CD4-positive, alpha-beta T cell treated with Interleukin-17A for 4 hours (primary cell): ENCODE measurements around the gene FBXW8.

Experiments
- DNase-seq: peaks from one replicate; pipeline ENCODE4 v3.0.0-alpha.2; 2020; ENCODE audit warnings: mixed read lengths

Gene FBXW8

GRCh38 chr12:117026343-117026742, 115.6 kb downstream of the FBXW8 start:
- DNase-seq, result no peak

- DNase-seq, result no peak
Observed at GRCh38 chr12:117026921-117027250, 116.1 kb downstream of the FBXW8 start.

- no peak for DNase-seq
Observed at GRCh38 chr12:117027251-117028086, 116.7 kb downstream of the FBXW8 start.

GRCh38 chr12:117028254-117028653, 117.5 kb downstream of the FBXW8 start:
- DNase-seq, result no peak

- no peak for DNase-seq
Observed at GRCh38 chr12:117030187-117030900, 119.6 kb downstream of the FBXW8 start.

GRCh38 chr12:117031843-117032592, 121.3 kb downstream of the FBXW8 start:
- DNase-seq, result no peak

- DNase-seq, result no peak
Observed at GRCh38 chr12:117032593-117033381, 122.0 kb downstream of the FBXW8 start.

GRCh38 chr12:117033382-117034221, 122.9 kb downstream of the FBXW8 start:
- DNase-seq, result no peak

- no peak for DNase-seq
Observed at GRCh38 chr12:117034249-117034648, 123.5 kb downstream of the FBXW8 start.

GRCh38 chr12:117034701-117035151, 124.0 kb downstream of the FBXW8 start:
- DNase-seq, result no peak

GRCh38 chr12:117035287-117035686, 124.5 kb downstream of the FBXW8 start:
- DNase-seq, result no peak

- DNase-seq, result no peak
Observed at GRCh38 chr12:117036046-117036445, 125.3 kb downstream of the FBXW8 start.

- no peak for DNase-seq
Observed at GRCh38 chr12:117036547-117036946, 125.8 kb downstream of the FBXW8 start.

- DNase-seq, result no peak
Observed at GRCh38 chr12:117037289-117038022, 126.7 kb downstream of the FBXW8 start.

- no peak for DNase-seq
Observed at GRCh38 chr12:117038023-117038680, 127.4 kb downstream of the FBXW8 start.

GRCh38 chr12:117038919-117039318, 128.2 kb downstream of the FBXW8 start:
- DNase-seq, result no peak

GRCh38 chr12:117039891-117040309, 129.2 kb downstream of the FBXW8 start:
- DNase-seq, result no peak

GRCh38 chr12:117040496-117040895, 129.7 kb downstream of the FBXW8 start:
- no peak for DNase-seq

- no peak for DNase-seq
Observed at GRCh38 chr12:117041798-117042170, 131.0 kb downstream of the FBXW8 start.

GRCh38 chr12:117042171-117042842, 131.6 kb downstream of the FBXW8 start:
- DNase-seq, result no peak
